Loucy (cell line): ENCODE data around the gene OGFOD3.
"Not testable (repeated sequence)": the region's sequence is repeated elsewhere in the genome, so short reads cannot be mapped to it uniquely, and the experiment has no call there.

Experiments used
- H2AFZ ChIP-seq: fragments of 200-600 bp; sonication (generic); 2 replicates; pipeline ENCODE4 v1.6.0; 2016; ENCODE audit warnings: antibody characterized with exemption, mild to moderate bottlenecking, low read length, moderate library complexity
- H3F3A ChIP-seq: fragments of 200-600 bp; 2 replicates; pipeline ENCODE4 v1.6.0; 2016; ENCODE audit warnings: antibody characterized with exemption, low read depth, mild to moderate bottlenecking
- H3K27me3 ChIP-seq: fragments of 200-600 bp; sonication (generic); 2 replicates; pipeline ENCODE4 v1.6.1; 2014; ENCODE audit warnings: low read length, mild to moderate bottlenecking; ENCODE audit not compliant: insufficient read depth, poor library complexity, severe bottlenecking
- H3K36me3 ChIP-seq: fragments of 200-600 bp; sonication (generic); 2 replicates; pipeline ENCODE4 v1.6.1; 2016; ENCODE audit warnings: low read length; ENCODE audit not compliant: insufficient read depth
- H3K4me1 ChIP-seq: fragments of 200-600 bp; sonication (generic); 2 replicates; pipeline ENCODE4 v1.5.1; 2014; ENCODE audit warnings: low read length, mild to moderate bottlenecking; ENCODE audit not compliant: insufficient read depth, poor library complexity, severe bottlenecking
- H3K4me2 ChIP-seq: fragments of 200-600 bp; sonication (generic); 2 replicates; pipeline ENCODE4 v1.6.0; 2014; ENCODE audit warnings: antibody characterized with exemption, low read length, low read depth, mild to moderate bottlenecking; ENCODE audit not compliant: poor library complexity, severe bottlenecking
- H3K4me3 ChIP-seq: fragments of 200-600 bp; sonication (generic); 2 replicates; pipeline ENCODE4 v1.5.1; 2014; ENCODE audit warnings: low read length, mild to moderate bottlenecking, mixed read lengths; ENCODE audit not compliant: poor library complexity, severe bottlenecking
- H3K79me2 ChIP-seq: fragments of 200-600 bp; sonication (generic); 2 replicates; pipeline ENCODE4 v1.6.1; 2014; ENCODE audit warnings: low read length; ENCODE audit not compliant: insufficient read depth
- H3K9ac ChIP-seq: fragments of 200-600 bp; sonication (generic); 2 replicates; pipeline ENCODE4 v1.6.0; 2014; ENCODE audit warnings: mild to moderate bottlenecking, low read depth, low read length, moderate library complexity; ENCODE audit not compliant: poor library complexity, severe bottlenecking
- H3K9me2 ChIP-seq: fragments of 200-600 bp; sonication (generic); replicated peaks from 2 replicates; pipeline ENCODE4 v1.6.1; 2016; ENCODE audit warnings: low read depth, low read length, mixed read lengths
- H3K9me3 ChIP-seq: fragments of 200-600 bp; sonication (generic); 2 replicates; pipeline ENCODE4 v1.6.1; 2014; ENCODE audit warnings: mild to moderate bottlenecking, antibody characterized with exemption, low read length, low read depth; ENCODE audit not compliant: insufficient read depth
- H4K20me1 ChIP-seq: fragments of 200-600 bp; sonication (generic); 2 replicates; pipeline ENCODE4 v1.6.0; 2014; ENCODE audit warnings: antibody characterized with exemption, low read length, mild to moderate bottlenecking; ENCODE audit not compliant: insufficient read depth, poor library complexity, severe bottlenecking
- CTCF ChIP-seq: fragments of 200-600 bp; sonication (generic); conservative IDR thresholded peaks from 2 replicates; pipeline ENCODE4 v1.5.1; 2014; ENCODE audit warnings: mild to moderate bottlenecking, antibody characterized with exemption, low read length
- EZH2phosphoT487 ChIP-seq: fragments of 200-600 bp; IDR thresholded peaks from 2 replicates; pipeline ENCODE4 v1.6.1; 2018; ENCODE audit warnings: antibody characterized with exemption, mild to moderate bottlenecking, moderate library complexity, borderline replicate concordance

The OGFOD3 gene

GRCh38 chr17:82457073-82457928, 38.9 kb upstream of the OGFOD3 start:
- H3K27me3 ChIP-seq, result no peaks in the 10 kb centered on the region
- peaks cover 41% of the 10 kb centered on the region for H3K79me2 ChIP-seq
- H4K20me1 ChIP-seq, result peaks cover 36% of the 10 kb centered on the region
- H3K9ac ChIP-seq, result peak overlapping the region; percentile 98
- peaks cover 22% of the 10 kb centered on the region; the same call in 1 of the 2 replicates for H3K36me3 ChIP-seq
- H3K4me3 ChIP-seq, result peak overlapping the region; percentile 92
- H3K9me2 ChIP-seq, result no peaks in the 10 kb centered on the region
- TF ChIP-seq EZH2phosphoT487 (no peak), CTCF (no peak; the same call in 1 of the 2 replicates)
- peaks cover 3% of the 10 kb centered on the region; the same call in 1 of the 2 replicates for H3F3A ChIP-seq
- H2AFZ ChIP-seq, result no peak overlapping the region
- no peaks in the 10 kb centered on the region for H3K9me3 ChIP-seq
- H3K4me2 ChIP-seq, result peak overlapping the region; percentile 99
- peaks cover 27% of the 10 kb centered on the region for H3K4me1 ChIP-seq

DNA sequence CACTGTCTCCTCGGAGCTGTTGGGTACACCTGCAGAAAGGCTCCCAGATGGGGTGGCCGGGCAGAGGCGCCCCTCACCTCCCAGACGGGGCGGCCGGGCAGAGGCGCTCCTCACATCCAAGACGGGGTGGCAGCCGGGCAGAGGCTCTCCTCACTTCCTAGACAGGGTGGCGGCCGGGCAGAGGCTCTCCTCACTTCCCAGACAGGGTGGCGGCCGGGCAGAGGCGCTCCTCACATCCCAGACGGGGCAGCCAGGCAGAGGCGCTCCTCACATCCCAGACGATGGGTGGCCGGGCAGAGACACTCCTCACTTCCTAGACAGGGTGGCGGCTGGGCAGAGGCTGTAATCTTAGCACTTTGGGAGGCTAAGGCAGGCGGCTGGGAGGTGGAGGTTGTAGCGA, 35.3 kb upstream of the OGFOD3 start:
- H2AFZ ChIP-seq, H3K27me3 ChIP-seq, H3K4me2 ChIP-seq, H3K4me3 ChIP-seq, H4K20me1 ChIP-seq, H3K9me3 ChIP-seq, H3K36me3 ChIP-seq, H3K9ac ChIP-seq, H3K9me2 ChIP-seq: not testable (repeated sequence)
- Histone ChIP-seq H3K4me1 (peaks cover 29% of the 10 kb centered on the region), H3K79me2 (peaks cover 31% of the 10 kb centered on the region), H3F3A (peaks cover 19% of the 10 kb centered on the region)

DNA sequence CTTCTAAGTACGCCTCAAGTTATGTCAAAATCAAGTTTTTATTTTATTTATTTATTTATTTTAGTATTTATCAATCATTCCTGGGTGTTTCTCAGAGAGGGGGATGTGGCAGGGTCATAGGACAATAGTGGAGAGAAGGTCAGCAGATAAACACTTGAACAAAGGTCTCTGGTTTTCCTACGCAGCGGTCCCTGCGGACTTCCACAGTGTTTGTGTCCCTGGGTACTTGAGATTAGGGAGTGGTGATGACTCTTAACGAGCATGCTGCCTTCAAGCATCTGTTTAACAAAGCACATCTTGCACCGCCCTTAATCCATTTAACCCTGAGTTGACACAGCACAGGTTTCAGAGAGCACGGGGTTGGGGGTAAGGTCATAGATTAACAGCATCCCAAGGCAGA, 34.8 kb upstream of the OGFOD3 start:
- not testable (repeated sequence) for H3K4me3 ChIP-seq, H3K36me3 ChIP-seq, H3K9me2 ChIP-seq, H3K9me3 ChIP-seq, H2AFZ ChIP-seq, H3K27me3 ChIP-seq, H3K4me2 ChIP-seq, H3K9ac ChIP-seq, H4K20me1 ChIP-seq
- Histone ChIP-seq H3K79me2 (peaks cover 33% of the 10 kb centered on the region), H3K4me1 (peaks cover 30% of the 10 kb centered on the region), H3F3A (peaks cover 19% of the 10 kb centered on the region)

- TF ChIP-seq EZH2phosphoT487 (no peak), CTCF (no peak)
- no peaks in the 10 kb centered on the region for H3K36me3 ChIP-seq
- peaks cover 12% of the 10 kb centered on the region for H4K20me1 ChIP-seq
- no peak overlapping the region for H3K9ac ChIP-seq
- H3K4me1 ChIP-seq, result peaks cover 30% of the 10 kb centered on the region
- H3K9me3 ChIP-seq, result no peaks in the 10 kb centered on the region
- no peak overlapping the region for H3K4me3 ChIP-seq
- no peak overlapping the region for H3K4me2 ChIP-seq
- H2AFZ ChIP-seq, result no peak overlapping the region
- no peaks in the 10 kb centered on the region for H3K27me3 ChIP-seq
- no peaks in the 10 kb centered on the region for H3K9me2 ChIP-seq
- peaks cover 39% of the 10 kb centered on the region for H3K79me2 ChIP-seq
- H3F3A ChIP-seq, result peaks cover 15% of the 10 kb centered on the region
Measured at GRCh38 chr17:82452162-82452561, 33.8 kb upstream of the OGFOD3 start.
